Keratinocyte (primary cell): ENCODE measurements around the gene TP53BP2.

Experiments
- CTCF ChIP-seq, 3 experiments: IDR thresholded peaks in 1 of 3; conservative IDR thresholded peaks in 1 of 3; optimal IDR thresholded peaks in 1 of 3; 2 replicates in 2 of 3; 3 replicates in 1 of 3; pipeline versions ENCODE3 to v1.5.1; 2011; ENCODE audit warnings: low read length in 3 of 3, mild to moderate bottlenecking in 3 of 3, moderate library complexity in 2 of 3, control low read depth in 1 of 3, inconsistent platforms in 1 of 3; ENCODE audit not compliant: insufficient read depth in 2 of 3; ENCODE audit errors: extremely low read depth in 1 of 3
- EZH2 ChIP-seq: IDR thresholded peaks from one replicate; pipeline ENCODE4 v1.6.1; 2012; ENCODE audit warnings: inconsistent platforms, mild to moderate bottlenecking, low read length, moderate library complexity

DNA sequence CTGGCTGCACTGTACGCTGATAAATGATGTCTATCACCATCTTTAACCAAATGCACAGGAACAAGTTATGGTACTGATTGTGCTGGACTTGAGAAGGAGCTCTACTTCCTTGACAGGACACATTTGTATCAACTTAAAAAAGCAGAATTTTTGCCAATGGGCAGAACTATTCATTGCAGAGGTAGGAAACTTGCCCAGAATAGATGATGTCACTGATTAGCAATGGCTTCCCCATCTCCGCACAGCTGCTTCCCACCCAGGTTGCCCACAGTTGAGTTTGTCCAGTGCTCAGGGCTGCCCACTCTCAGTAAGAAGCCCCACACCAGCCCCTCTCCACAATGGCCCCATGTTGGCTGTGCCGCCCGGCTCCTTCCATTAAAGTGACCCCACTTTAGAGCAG lies 100.0 kb downstream of the TP53BP2 start:
- TF ChIP-seq CTCF (optimal IDR thresholded peaks at IDR 0.05 in 1 of 3, IDR thresholded peaks at IDR 0.05 in 1 of 3, conservative IDR thresholded peaks at IDR 0.05 in 1 of 3; ENCODE audit: extremely low read depth in 1 of 3, insufficient read depth in 2 of 3, low read length in 3 of 3) (no peak), EZH2 (no peak)
